Kidney (tissue), 14 donors: ENCODE data around the gene EFCAB11. TPM values are rescaled to one million over a fixed set of nuclear protein-coding genes. Genes with fewer than 3 reads are reported as not detected.

Experiments
- DNase-seq, 5 donors: peaks; one replicate each; pipeline ENCODE4 v3.0.0-alpha.2; 2013 to 2020
- FAIRE-seq: peaks from 2 replicates; lab custom pipeline; 2012; peaks lifted over from hg19 to GRCh38; lab: Jason Lieb, UNC
- H3K27ac ChIP-seq, 2 donors: one replicate each; pipeline ENCODE4 v1.7.0; 2013; ENCODE audit warnings: low read depth in 2 of 2, low read length in 2 of 2, inconsistent platforms in 1 of 2
- H3K27me3 ChIP-seq: one replicate; pipeline ENCODE4 v1.7.1; 2013; ENCODE audit warnings: low read length, inconsistent platforms; ENCODE audit not compliant: control insufficient read depth, insufficient read depth
- H3K36me3 ChIP-seq, 3 donors: one replicate each; pipeline versions ENCODE4 v1.7.0 to v1.7.1; 2013; ENCODE audit warnings: low read length in 3 of 3, control low read depth in 1 of 3, inconsistent platforms in 1 of 3; ENCODE audit not compliant: insufficient read depth in 3 of 3, control insufficient read depth in 2 of 3
- H3K4me1 ChIP-seq, 3 donors: one replicate each; pipeline versions ENCODE4 v1.7.0 to v1.7.1; 2013; ENCODE audit warnings: low read length in 3 of 3, inconsistent platforms in 1 of 3, low read depth in 1 of 3; ENCODE audit not compliant: control insufficient read depth in 2 of 3, insufficient read depth in 2 of 3
- H3K4me3 ChIP-seq, 3 donors: one replicate each; pipeline versions ENCODE4 v1.7.0 to v1.8.1; 2013; ENCODE audit warnings: low read length in 3 of 3, control low read depth in 1 of 3, inconsistent platforms in 1 of 3
- H3K9ac ChIP-seq, 3 donors: one replicate each; pipeline versions ENCODE4 v1.7.0 to v1.7.1; 2013; ENCODE audit warnings: low read length in 3 of 3, control low read depth in 1 of 3, inconsistent platforms in 1 of 3
- H3K9me3 ChIP-seq, 3 donors: one replicate each; pipeline versions ENCODE4 v1.7.0 to v1.7.1; 2013; ENCODE audit warnings: low read length in 3 of 3, control low read depth in 1 of 3, inconsistent platforms in 1 of 3; ENCODE audit not compliant: control insufficient read depth in 2 of 3, insufficient read depth in 1 of 3
- CTCF ChIP-seq: IDR thresholded peaks from 3 replicates; pipeline ENCODE4 v1.5.1; 2012; ENCODE audit warnings: mild to moderate bottlenecking, moderate library complexity, borderline replicate concordance; ENCODE audit not compliant: insufficient read depth; ENCODE audit errors: extremely low read depth
- intact Hi-C: fragments of 100-400 bp; cut with DNase I; formaldehyde crosslinking; loops from one replicate; pipeline ENCODE4 v1.11.1; 2022
- polyA plus RNA-seq: library from polyadenylated mRNA; stranded (reverse); fragments of 350-450 nt; fragmentation: Illumina TruSeq; extraction: RNeasy Lipid Tissue Mini Kit (QIAGEN cat#74804); gene quantifications from one replicate; pipeline ENCODE4 v1.2.3, GENCODE V29; 2014; ENCODE audit warnings: low read depth, low replicate concordance; ENCODE audit not compliant: insufficient read depth
- total RNA-seq: library from RNA; stranded (reverse); fragmentation: NEBNext Ultra II Directional; extraction: Animal tissue kit (Norgen Biotek cat#: 25700); gene quantifications from one replicate; pipeline ENCODE4 v1.2.1, GENCODE V29; 2021
- donor health status: control.
- donor health status: control.
- donor health status: control.
- donor health status: control.
- donor health status: control.
- donor health status: DM: yes; HTN: yes; CAD: no.
- donor health status: Normal renal cell carcinoma (clear cell type).

EFCAB11 gene
- total and polyA plus RNA-seq, 2 donors from 2014 or later, result 8.4 to 8.9 TPM

- no peak for FAIRE-seq
- no peaks in the 10 kb centered on the region for H3K36me3 ChIP-seq
- no peak overlapping the region for H3K9ac ChIP-seq
- no peak for DNase-seq
- no peak overlapping the region for H3K27ac ChIP-seq
- H3K27me3 ChIP-seq, result no peaks in the 10 kb centered on the region
- H3K4me3 ChIP-seq, result no peak overlapping the region
- H3K9me3 ChIP-seq, result no peaks in the 10 kb centered on the region
- intact Hi-C loops, result no loop called here
- TF ChIP-seq CTCF, result peak; percentile 5
- no peaks in the 10 kb centered on the region for H3K4me1 ChIP-seq
Measured at GRCh38 chr14:89848165-89848564, 106.4 kb downstream of the EFCAB11 start.

- FAIRE-seq (no peak), DNase-seq (peak in 2 of 5 donors; percentile 17 to 33)
- intact Hi-C loops, result no loop called here
- Histone ChIP-seq H3K27ac (no peak overlapping the region), H3K9me3 (no peaks in the 10 kb centered on the region), H3K9ac (no peak overlapping the region), H3K4me3 (no peak overlapping the region), H3K4me1 (no peaks in the 10 kb centered on the region), H3K36me3 (no peaks in the 10 kb centered on the region), H3K27me3 (no peaks in the 10 kb centered on the region)
- no peak for TF ChIP-seq CTCF
Measured at GRCh38 chr14:89845346-89845745, 109.2 kb downstream of the EFCAB11 start.

DNA sequence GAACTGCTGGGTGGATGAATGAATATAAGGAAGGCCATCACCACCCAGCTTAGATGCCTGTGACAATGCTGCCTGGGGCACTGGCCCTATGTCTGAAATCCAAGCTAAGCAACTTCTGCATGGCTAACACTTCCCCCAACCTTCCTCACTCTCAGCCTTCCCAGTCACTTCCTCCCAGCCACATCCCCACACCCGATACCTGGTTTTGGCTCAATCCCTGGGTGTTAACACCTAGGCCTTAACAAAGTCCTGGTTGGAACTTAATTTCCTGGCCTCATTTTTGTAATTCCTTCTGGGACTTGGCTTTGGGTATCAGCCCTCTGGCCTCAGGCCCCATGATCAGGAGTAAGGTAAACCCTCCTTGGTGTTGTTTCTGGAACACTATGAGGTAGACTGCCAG lies 110.0 kb downstream of the EFCAB11 start:
- H3K27me3 ChIP-seq, result no peaks in the 10 kb centered on the region
- no peaks in the 10 kb centered on the region for H3K36me3 ChIP-seq
- H3K4me1 ChIP-seq, result no peaks in the 10 kb centered on the region
- no peak overlapping the region for H3K9ac ChIP-seq
- no peak overlapping the region for H3K4me3 ChIP-seq
- H3K9me3 ChIP-seq, result no peaks in the 10 kb centered on the region
- no peak for FAIRE-seq
- TF ChIP-seq CTCF, result no peak
- no peak overlapping the region for H3K27ac ChIP-seq
- intact Hi-C loops, result no loop called here
- no peak for DNase-seq

GRCh38 chr14:89842837-89843236 lies 111.7 kb downstream of the EFCAB11 start:
- Histone ChIP-seq H3K27ac (no peak overlapping the region), H3K9me3 (no peaks in the 10 kb centered on the region), H3K27me3 (no peaks in the 10 kb centered on the region), H3K9ac (no peak overlapping the region), H3K4me3 (no peak overlapping the region), H3K36me3 (no peaks in the 10 kb centered on the region), H3K4me1 (no peaks in the 10 kb centered on the region)
- no peak for TF ChIP-seq CTCF
- no peak for FAIRE-seq
- intact Hi-C loops, result no loop called here
- DNase-seq, result no peak
